Hepatocyte (in vitro differentiated cells): ENCODE results near the gene PIWIL4.

ENCODE experiments used
- CTCF ChIP-seq: fragments of 200-600 bp; sonication (generic); IDR thresholded peaks from 2 replicates; pipeline ENCODE4 v1.5.1; 2016; ENCODE audit warnings: antibody characterized with exemption, mild to moderate bottlenecking; ENCODE audit not compliant: poor library complexity
- EZH2 ChIP-seq: fragments of 200-600 bp; sonication (generic); IDR thresholded peaks from 2 replicates; pipeline ENCODE4 v1.6.1; 2016; ENCODE audit warnings: antibody characterized with exemption, mild to moderate bottlenecking, borderline replicate concordance
- EZH2phosphoT487 ChIP-seq: fragments of 200-600 bp; sonication (generic); IDR thresholded peaks from one replicate; pipeline ENCODE4 v1.6.1; 2018; ENCODE audit warnings: antibody characterized with exemption, mild to moderate bottlenecking, low read depth, moderate library complexity; ENCODE audit not compliant: unreplicated experiment, severe bottlenecking

GRCh38 chr11:94654201-94654600 lies 87.0 kb downstream of the PIWIL4 start:
- TF ChIP-seq EZH2 (no peak), CTCF (no peak), EZH2phosphoT487 (no peak)
